ENCODE measurements around the gene LGALS14.
"Not testable (repeated sequence)": the region's sequence is repeated elsewhere in the genome, so short reads cannot be mapped to it uniquely, and the experiment has no call there.

The LGALS14 gene

GRCh38 chr19:39704181-39705044 is at the start of gene LGALS14:
Gene LGALS14, plus strand, starts transcription at chr19:39704481. Its CDS starts 48 bp downstream, at chr19:39704529.
- peak; percentile 21 for DNase-seq

- no peak for DNase-seq
Measured at GRCh38 chr19:39655613-39656012, 48.7 kb upstream of the LGALS14 start, which contains the start of gene LGALS16. Gene LGALS16, plus strand, starts transcription at chr19:39655913. Its CDS starts 49 bp downstream, at chr19:39655962.

GRCh38 chr19:39659791-39660190 is 44.5 kb upstream of the LGALS14 start:
- no peak for DNase-seq

- no peak for DNase-seq
Measured at GRCh38 chr19:39660661-39661060, 43.6 kb upstream of the LGALS14 start.

- no peak for DNase-seq
Measured at GRCh38 chr19:39661565-39661964, 42.7 kb upstream of the LGALS14 start.

- not testable (repeated sequence) for DNase-seq
Measured at GRCh38 chr19:39669860-39670259, 34.4 kb upstream of the LGALS14 start.

- DNase-seq = no peak
Measured at GRCh38 chr19:39670998-39671397, 33.3 kb upstream of the LGALS14 start.

- DNase-seq = peak; percentile 91
Measured at GRCh38 chr19:39671739-39672363, 32.4 kb upstream of the LGALS14 start.

- no peak for DNase-seq
Measured at GRCh38 chr19:39672473-39672872, 31.8 kb upstream of the LGALS14 start.

GRCh38 chr19:39673862-39674261 is 30.4 kb upstream of the LGALS14 start:
- DNase-seq = peak; percentile 72

- DNase-seq = no peak
Measured at GRCh38 chr19:39676004-39676403, 28.3 kb upstream of the LGALS14 start.

- DNase-seq = peak; percentile 96
Measured at GRCh38 chr19:39677961-39678889, 26.1 kb upstream of the LGALS14 start.

- no peak for DNase-seq
Measured at GRCh38 chr19:39679056-39679790, 25.1 kb upstream of the LGALS14 start.

GRCh38 chr19:39679791-39680168 is 24.5 kb upstream of the LGALS14 start:
- DNase-seq = no peak

GRCh38 chr19:39680593-39680992 is 23.7 kb upstream of the LGALS14 start:
- DNase-seq = no peak

- no peak for DNase-seq
Measured at GRCh38 chr19:39681416-39681815, 22.9 kb upstream of the LGALS14 start.

- no peak for DNase-seq
Measured at GRCh38 chr19:39684267-39684666, 20.0 kb upstream of the LGALS14 start.

GRCh38 chr19:39686739-39687138 is 17.5 kb upstream of the LGALS14 start:
- no peak for DNase-seq

- DNase-seq = not testable (repeated sequence)
Measured at GRCh38 chr19:39688637-39689036, 15.6 kb upstream of the LGALS14 start.

GRCh38 chr19:39692166-39692565 is 12.1 kb upstream of the LGALS14 start:
- peak; percentile 64 for DNase-seq

- no peak for DNase-seq
Measured at GRCh38 chr19:39692822-39693221, 11.5 kb upstream of the LGALS14 start.

- DNase-seq = no peak
Measured at GRCh38 chr19:39695759-39696158, 8.5 kb upstream of the LGALS14 start.

Data from DMS53 (cell line).